GM21576 (cell line): Measurements from ENCODE around the gene BBIP1.

Source experiments
- ATAC-seq: cut with Tn5 transposase; IDR thresholded peaks from one replicate; pipeline ENCODE4 v1.9.1; 2021; ENCODE audit warnings: mild to moderate bottlenecking, moderate library complexity; ENCODE audit not compliant: unreplicated experiment

The BBIP1 gene, protein sequence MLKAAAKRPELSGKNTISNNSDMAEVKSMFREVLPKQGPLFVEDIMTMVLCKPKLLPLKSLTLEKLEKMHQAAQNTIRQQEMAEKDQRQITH

DNA sequence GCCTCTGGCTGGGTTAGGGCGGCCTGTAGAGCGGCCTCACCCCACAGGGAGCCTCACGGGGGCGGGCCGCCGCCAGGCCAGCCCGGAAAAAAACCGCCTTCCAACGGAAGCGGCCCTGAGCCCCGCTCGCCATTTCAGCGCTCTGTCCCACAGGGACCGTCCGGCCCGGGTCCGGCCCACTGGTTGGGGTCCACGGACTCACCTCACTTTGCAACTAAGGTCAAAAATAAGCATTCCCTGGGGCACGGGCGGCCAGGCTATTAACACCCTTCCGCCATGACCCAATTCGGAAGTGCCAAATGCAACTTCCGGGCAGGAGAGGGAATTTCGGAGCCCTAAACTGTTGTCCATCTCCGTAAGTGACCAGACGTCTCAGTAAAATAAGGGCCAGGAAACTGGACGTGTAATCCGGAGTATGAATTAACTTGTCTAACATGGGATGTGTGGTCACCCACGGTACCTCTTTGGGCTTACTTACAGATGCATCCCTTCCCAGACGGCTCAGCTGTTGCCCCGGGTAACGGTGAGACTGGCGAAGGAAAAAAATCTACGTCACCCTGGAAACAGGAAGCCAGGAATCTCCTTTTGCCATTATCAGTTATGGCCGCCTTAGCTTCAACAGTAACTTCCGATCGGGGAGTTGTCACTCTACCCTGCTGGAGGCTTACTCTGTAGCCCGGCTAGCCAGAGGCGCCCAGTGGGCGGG lies at the start of gene BBIP1:
Gene BBIP1, minus strand, starts transcription at position 538 of the 706 bp plus-strand sequence. CDS start 1,023 bp downstream, outside the sequence.
- ATAC-seq: peak; percentile 52

DNA sequence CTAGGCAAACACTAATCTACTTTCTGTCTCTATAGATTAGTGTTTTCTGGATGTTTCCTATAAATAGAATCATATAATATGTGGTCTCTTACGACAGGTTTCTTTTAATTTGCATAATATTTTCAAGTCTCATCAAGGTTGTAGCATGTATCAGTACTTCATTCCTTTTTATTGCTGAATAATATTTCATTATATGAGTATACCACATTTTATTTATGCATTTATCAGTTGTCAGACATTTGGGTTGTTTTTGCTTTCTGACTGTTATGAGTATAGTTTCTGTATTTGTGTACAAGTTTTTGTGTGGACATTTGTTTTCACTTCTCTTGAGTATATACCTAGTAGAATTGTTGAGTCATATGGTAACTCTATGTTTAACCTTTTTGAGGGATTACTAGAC lies 48.7 kb upstream of the BBIP1 start:
- ATAC-seq: no peak

DNA sequence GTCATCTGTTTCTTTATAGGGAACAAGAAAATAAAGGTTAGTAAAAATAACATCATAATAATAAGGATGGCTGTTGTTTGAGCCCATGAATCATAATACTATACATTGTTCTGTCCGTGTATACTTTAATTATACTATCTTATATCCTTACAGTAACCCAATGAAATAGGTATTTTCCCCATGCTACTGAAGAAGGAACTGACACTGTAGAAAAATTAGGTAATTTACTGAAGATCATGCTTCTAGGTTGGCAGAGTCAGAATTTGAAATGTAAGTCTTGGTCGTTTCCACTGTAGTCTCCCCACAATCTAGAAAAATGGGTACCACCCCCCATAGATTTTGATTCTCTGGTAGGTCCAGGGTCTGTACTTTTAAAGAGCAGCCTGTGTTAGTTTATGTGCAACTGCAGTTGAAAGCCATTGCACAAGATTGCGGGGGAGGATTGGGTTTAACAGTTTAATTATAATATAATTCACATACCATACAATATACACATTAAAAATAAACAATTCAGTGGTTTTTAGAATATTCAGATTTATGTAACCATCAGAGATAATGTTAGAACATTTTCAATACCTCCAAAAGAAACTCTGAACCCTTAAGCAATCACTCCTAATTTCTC lies 48.1 kb upstream of the BBIP1 start:
- no peak for ATAC-seq

DNA sequence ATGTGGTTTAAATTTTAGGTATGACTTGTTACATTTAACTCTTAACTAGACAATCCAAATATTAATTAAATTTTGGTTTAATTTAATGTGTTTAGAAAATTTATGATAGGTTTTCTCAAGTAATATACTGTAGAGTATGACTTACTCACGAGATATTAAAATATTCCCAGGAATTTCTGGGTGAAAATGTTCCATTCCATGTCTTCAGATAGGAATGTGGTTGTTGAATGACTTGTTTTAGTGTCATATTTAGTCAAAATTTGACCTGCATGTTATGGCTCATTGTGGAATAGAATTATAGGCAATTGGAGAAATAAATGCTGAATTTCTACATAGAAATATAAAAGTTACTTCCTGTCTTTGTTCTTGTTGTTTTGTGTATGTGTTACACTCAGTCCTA lies 47.2 kb upstream of the BBIP1 start:
- ATAC-seq: no peak

DNA sequence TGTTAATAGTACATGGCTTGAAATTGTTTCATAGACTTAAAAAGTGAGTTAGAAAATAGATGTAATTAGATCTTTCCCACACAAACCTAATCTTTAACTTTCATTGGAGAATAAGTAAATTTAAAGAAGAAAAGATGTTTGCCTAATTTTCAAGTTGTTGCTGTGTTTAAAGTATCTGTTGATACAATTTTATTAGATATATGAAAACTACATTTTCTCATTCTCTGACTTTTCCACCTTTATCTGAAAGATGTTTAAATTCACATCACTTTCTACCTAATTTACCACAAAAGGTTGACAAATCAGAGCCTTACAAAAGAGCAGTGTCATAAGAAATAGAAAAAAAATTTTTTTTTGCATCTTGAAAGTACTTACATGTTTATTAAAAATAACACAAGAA lies 46.2 kb upstream of the BBIP1 start:
- ATAC-seq: no peak

DNA sequence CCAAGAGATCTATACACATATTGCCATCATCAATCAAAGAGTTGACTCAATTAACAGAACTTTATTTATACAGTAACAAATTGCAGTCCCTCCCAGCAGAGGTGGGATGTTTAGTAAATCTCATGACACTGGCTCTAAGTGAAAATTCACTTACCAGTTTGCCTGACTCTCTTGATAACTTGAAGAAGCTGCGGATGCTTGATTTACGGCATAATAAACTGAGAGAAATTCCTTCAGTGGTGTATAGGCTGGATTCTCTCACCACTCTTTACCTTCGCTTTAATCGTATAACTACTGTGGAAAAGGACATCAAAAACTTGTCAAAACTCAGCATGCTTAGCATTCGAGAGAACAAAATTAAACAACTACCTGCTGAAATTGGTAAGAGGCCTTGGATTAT lies 45.7 kb upstream of the BBIP1 start:
- ATAC-seq: no peak

DNA sequence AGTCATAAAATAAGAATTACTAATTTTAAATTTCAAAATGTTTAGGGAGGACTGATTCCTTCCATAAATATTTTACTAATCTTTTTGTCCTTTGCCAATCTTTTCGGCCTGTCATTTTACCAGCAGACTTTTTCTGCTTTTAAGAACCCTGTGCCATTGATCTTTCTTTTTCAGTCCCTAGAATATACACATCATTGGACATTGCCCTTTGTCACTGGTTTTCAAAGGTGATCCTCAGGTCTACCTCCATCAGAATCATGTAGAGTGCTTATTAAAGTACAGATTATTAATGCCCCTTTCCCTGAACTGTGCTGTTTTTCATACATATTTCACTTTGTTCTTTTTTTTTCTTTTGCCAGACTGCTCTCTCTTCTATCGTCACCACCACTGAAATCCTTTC lies 44.2 kb upstream of the BBIP1 start:
- no peak for ATAC-seq

DNA sequence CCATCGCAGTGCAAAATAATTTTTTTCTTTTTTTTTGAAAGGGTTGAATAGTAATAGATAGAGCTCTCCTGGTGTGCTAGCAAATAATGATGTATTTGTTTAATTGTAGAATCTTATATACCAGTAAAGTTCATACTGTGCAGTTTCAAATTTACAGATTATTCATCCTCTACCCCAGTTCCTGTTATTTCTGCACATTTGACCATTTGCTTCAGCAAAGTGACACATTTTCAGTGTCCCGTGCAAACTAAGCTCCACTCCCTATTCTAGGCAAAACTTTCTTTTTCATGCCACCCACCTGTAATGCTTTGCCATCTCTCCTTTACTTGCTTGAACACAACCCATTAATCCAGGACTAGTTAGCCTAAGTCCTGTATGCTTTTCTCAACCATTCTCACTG lies 43.5 kb upstream of the BBIP1 start:
- ATAC-seq: no peak

DNA sequence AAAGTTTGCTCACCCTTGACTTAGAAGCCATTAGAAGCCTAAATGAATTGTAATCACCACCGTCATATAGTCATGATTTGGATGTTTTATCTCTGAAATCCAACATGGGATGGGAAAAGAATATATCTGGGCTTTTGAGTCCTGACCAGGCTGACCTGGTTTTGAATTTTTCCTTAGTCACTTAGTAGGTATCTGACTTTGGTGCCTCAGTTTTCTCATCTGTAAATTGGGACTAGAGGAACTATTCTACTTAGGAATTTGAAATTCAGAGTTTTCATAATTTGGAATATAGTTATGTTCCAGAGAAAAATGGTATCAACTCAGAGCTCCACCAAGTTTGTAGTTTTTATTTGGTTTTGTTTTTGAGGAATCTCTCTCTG lies 41.3 kb upstream of the BBIP1 start:
- no peak for ATAC-seq

DNA sequence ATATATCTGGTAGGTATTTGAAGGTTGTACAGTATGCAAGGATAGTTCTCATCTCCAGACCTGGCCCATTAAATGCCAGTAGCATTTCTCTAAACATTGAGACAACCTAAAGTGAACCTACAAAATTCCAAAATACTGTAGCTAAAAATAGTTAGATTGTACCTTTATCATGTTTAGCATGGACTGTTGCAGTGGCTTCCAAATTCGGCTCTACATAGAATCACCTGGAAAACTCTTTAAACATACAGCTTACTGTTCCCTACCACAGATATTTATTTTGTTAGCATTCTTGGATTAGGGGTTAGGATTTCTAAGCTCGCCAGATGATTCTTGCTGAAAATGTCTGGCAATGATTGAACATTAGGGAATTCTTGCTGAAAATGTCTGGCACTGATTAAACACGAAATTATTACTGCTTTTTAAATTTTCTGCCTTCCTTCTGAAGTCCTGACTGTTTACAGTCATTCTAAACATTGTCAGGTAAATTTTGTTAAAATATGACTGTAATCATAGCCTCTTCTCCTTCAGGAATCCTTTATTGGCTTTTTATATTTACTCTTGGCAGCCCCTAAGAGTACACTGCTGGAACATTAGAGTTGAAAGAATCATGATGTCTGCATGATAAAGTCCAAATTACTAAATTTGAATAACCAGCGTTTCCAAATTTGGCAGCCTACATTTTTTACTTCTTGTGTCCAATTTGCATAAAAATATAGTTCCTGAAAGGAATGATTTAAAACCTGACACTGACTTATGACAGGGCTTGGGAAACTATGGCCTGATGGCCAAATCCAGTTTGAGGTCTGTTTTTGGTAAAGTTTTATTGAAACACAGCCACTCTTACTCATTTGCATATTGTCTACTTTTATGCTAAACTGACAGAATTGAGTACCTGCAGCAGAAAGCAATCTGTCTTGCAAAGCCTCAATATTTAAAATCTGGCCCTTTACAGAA lies 40.7 kb upstream of the BBIP1 start:
- no peak for ATAC-seq

DNA sequence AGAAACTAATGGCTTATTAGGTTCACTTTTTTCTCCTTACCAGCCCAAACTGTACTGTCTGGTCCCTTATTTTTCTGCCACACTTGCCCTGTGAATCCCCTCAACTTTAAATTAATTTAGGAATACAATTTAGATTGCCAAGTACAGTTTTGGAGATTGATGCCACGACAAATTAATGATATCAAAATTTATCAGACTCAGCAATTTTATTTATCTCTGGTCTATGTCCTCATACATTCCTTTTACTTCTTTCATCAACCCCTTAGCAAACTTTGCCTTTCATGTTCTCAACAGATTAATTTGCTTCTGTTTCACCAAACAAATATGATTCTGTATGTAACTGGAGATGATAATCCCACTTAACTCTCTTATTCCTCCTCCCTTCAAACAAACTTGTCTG lies 38.6 kb upstream of the BBIP1 start:
- no peak for ATAC-seq

DNA sequence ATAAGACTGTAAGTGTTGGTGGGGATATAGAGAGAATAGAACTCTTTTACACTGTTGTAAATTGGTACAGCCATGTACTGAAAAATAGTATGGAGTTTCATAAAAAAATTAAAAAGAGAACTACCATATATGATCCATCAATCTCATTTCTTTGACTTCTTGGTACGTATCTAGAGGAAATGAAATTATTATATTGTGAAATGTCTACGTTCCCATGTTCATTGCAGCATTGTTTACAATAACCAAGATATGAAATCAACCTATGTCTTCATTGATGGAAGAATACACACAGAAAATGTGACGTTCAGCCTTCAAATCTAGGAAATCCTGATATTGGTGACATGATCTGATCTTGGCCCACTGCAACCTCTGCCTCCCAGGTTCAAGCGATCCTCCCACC lies 32.4 kb upstream of the BBIP1 start:
- ATAC-seq: no peak

DNA sequence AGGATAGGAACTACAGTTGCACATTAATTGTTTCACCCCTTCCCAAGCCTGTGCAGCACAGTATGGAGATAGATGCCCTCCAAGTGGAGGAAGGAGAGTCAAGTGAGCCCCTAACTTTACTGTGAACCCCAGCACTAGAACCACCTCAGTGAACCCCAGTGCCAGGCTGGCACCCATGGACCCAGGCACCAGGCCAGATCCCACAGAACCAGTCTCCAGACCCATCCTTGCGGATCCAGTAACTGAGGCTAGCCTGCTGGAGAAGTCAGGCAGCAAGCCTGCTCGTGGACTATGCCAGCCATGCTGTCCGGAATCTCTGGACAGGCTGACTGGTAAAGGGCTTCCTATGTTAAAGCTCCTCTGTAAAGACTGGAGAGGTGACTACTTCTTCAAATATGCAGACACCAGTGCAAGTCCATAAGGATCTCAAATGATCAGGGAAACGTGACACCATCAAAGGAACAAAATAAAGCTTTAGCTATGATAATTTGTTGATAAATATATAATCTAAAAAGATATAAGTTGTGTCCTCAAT lies 28.1 kb upstream of the BBIP1 start:
- ATAC-seq: no peak

DNA sequence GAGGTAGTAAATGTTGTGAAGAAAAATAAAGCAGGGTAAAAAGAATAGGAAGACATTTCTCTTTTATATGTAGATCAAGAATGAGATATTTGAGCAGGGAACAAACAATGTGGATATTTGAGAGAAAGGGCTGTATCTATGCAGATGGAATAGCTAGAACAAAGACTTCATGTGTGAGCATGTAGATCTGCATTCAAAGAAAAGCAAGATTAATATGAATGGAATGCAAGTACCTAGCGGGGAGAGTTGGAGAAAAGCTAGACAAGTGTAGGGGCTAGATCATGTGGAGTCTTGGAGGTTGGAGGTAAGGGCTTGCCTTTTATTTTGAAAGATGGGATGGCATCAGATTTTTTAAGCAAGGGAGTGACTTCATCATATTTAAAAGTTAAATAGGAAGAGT lies 27.5 kb upstream of the BBIP1 start:
- ATAC-seq: no peak

DNA sequence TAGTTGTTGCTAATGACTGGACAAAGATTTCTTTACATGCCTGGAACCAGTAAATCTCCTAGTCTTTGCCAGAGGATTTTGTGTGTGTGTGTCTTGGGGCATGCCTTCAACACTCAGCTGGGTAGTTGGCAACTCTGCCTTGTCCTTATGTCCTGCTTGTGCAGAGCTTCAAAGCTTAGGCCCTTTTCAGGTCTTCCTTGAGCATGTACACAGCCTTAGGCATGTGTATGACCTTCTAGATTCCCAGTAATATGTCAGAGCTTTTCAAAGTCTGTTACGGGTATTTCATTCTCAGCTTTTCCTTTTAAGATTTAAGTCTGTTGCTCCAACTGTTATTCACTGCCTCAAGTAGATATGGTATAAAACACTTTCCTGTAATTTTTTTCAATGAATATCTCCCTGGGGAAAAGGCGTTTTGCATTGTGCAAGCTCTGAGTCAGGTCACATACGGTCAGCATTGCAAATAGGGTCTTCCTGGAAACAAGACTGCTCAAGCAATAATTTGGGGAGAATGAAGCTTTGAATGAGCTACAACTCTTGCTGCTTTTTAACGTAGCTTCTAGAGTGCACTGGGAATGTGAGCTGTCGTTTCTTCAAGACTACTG lies 25.9 kb upstream of the BBIP1 start:
- no peak for ATAC-seq

DNA sequence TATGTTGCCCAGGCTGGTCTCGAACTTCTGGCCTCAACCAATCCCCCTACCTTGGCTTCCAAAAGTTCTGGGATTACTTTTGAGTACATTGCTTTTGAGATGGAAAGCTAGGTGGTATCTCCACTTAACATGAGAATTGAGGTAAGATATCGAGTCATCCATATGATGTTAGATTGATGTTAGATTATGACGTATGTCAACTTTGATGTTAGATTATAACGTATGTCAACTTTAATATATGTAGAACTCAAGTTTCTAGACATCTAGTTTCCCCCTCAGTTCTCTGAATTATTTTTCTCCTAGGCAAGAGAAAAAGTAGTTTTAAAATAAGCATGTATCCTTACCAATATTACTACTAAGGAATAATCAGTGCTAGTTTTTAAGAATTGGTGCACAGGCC lies 20.4 kb upstream of the BBIP1 start:
- no peak for ATAC-seq

DNA sequence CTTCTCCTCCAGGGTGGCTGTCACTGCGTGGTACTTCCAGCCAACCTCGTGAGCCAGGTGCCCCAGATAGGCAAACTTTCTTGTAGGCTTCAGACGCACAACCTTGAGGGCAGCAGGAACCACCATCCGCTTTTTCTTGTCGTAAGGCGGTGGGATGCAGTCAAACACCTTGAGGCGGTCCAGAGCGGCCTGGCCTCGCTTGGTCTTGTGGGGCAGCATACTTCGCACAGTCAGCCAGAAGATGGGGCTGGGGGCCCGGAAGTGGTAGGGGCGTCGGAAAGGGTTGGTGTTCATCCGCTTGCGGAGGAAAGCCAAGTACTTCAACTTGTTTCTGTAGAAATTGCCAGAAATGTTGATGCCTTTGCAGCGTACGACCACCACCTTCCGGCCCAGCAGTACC lies 17.8 kb upstream of the BBIP1 start:
- ATAC-seq: no peak

DNA sequence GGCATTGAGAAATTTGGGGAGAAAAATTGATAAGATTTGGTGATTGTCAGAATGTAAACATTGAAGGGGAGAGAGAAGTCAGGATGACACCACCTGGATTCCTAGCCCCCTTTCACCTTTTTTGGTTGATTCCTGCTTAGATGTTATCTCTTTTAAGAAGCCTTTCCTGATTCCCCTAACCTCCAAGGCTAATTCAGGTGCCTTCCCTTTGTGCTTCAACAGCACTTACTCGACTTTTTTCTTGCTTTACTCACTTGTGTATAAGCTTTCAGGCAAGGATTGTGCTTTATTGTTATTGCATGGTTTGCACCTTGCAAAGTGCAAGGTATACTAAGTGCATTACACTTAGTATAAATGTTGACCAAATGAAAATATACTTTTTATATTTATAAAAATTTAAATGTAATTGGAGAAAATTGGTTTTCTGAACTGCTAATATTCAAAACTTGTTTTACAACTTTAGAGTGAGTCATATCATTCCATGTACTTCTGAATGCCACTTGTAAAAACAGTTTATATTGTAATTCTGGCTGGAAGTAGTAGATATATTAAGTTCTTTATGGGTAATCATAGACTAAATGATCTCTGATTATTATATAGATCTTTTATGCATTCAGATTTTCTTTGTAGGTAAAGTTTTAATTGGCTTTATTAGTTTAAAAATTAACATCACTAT lies 13.7 kb upstream of the BBIP1 start:
- no peak for ATAC-seq

DNA sequence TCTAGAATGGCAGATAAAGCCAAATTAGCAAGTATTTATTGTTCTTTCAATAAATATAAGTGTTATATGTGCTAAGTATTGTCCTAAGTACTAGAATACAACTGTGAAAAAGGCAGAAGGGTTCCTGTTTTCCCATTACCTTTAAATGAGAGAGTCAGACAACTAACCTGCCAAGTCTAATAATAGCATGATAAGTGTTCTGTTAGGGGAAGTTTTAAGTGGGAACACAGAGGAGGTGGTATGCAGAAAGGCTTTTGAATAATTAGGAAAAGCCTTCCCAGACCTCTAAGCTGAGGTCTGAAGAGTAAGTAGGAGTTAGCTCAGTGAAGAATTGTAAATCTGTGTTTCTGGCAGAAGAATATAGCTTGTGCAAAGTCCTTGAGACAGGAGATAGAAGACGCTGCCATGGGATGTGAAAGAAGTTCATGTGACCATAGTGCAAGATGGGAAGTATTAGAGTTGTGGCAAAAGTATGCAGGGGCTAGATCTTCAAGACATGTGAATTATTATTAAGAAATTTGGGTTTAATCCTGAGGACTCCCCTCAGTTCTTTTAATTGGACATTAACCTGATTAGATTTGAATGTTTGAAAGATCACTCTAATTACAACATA lies 12.9 kb upstream of the BBIP1 start:
- ATAC-seq: no peak

DNA sequence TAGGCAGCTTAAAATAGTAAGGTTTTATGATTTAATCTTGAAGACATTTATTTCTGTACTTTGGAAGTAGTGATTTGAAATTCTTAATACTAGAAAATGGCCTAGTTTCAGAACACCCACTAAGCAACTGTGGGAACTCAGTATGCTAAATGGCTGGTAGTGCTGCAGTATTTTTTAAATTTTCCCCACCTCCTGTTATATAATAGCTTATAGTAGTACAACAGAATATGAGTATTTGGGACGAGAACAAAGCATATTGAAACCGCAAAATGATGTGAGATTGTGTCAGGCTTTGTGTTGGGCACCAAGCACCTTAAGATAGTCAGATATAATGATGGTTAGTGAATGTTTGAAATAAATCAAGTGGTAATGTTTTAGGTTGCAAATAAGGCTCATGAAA lies 8.5 kb upstream of the BBIP1 start:
- ATAC-seq: no peak
